OCI-LY7 (cell line): ENCODE measurements around the gene TTC16. TPM values are rescaled to one million over a fixed set of nuclear protein-coding genes. Genes with fewer than 3 reads are reported as not detected.

Experiments
- BruUV-seq: library from RNA; stranded (reverse); fragments of 400-500 nt; replicated peaks from 2 replicates; lab custom pipeline; 2021; lab: Mats Ljungman, UMichigan
- CTCF ChIA-PET: fragments of 300-600 bp; sonication (Branson Sonifier 250); formaldehyde crosslinking; loops from one replicate; lab custom pipeline; 2022; ENCODE audit warnings: antibody characterized with exemption; ENCODE audit not compliant: unreplicated experiment; lab: Charles Lee
- POLR2A ChIA-PET: fragments of 300-600 bp; sonication (Branson Sonifier 250); formaldehyde crosslinking; loops from one replicate; lab custom pipeline; 2022; ENCODE audit warnings: antibody characterized with exemption; lab: Charles Lee
- DNase-seq: peaks from one replicate; pipeline ENCODE4 v3.0.0-alpha.2; 2015; ENCODE audit warnings: low spot score
- H2AFZ ChIP-seq: fragments of 200-600 bp; sonication (generic), shearing (Covaris generic); 2 replicates; pipeline ENCODE4 v1.6.1; 2014; ENCODE audit warnings: mild to moderate bottlenecking, antibody characterized with exemption, low read length, moderate library complexity
- H3K27ac ChIP-seq: fragments of 200-600 bp; sonication (generic); 2 replicates; pipeline ENCODE4 v1.5.1; 2014; ENCODE audit warnings: mixed run types, low read depth, mild to moderate bottlenecking, moderate library complexity, low read length, inconsistent platforms; ENCODE audit not compliant: poor library complexity, severe bottlenecking
- H3K36me3 ChIP-seq: fragments of 200-600 bp; sonication (generic); 2 replicates; pipeline ENCODE4 v1.6.1; 2014; ENCODE audit warnings: mild to moderate bottlenecking, antibody characterized with exemption, low read length, moderate library complexity, mixed read lengths; ENCODE audit not compliant: insufficient read depth
- H3K4me1 ChIP-seq: fragments of 200-600 bp; sonication (generic); 2 replicates; pipeline ENCODE4 v1.5.1; 2014; ENCODE audit warnings: mild to moderate bottlenecking, low read length; ENCODE audit not compliant: insufficient read depth, poor library complexity, severe bottlenecking
- H3K4me2 ChIP-seq: fragments of 200-600 bp; sonication (generic); 2 replicates; pipeline ENCODE4 v1.6.1; 2014; ENCODE audit warnings: mild to moderate bottlenecking, low read length
- H3K4me3 ChIP-seq: fragments of 200-600 bp; sonication (generic); 2 replicates; pipeline ENCODE4 v1.5.1; 2014; ENCODE audit warnings: mild to moderate bottlenecking, low read depth, low read length; ENCODE audit not compliant: poor library complexity, severe bottlenecking
- H3K79me2 ChIP-seq: fragments of 200-600 bp; sonication (generic); 2 replicates; pipeline ENCODE4 v1.6.1; 2016; ENCODE audit warnings: low read depth, mild to moderate bottlenecking, low read length, moderate library complexity, mixed read lengths; ENCODE audit not compliant: insufficient read depth
- H3K9me2 ChIP-seq: fragments of 200-600 bp; sonication (generic); 2 replicates; pipeline ENCODE4 v1.6.1; 2016; ENCODE audit warnings: mild to moderate bottlenecking, low read length, mixed read lengths; ENCODE audit not compliant: insufficient read depth
- H3K9me3 ChIP-seq: fragments of 200-600 bp; sonication (generic); 2 replicates; pipeline ENCODE4 v1.6.1; 2014; ENCODE audit warnings: mild to moderate bottlenecking, mixed run types, low read length, mixed read lengths
- H4K20me1 ChIP-seq: fragments of 200-600 bp; sonication (generic); 2 replicates; pipeline ENCODE4 v1.6.1; 2014; ENCODE audit warnings: mild to moderate bottlenecking, antibody characterized with exemption, low read length, moderate library complexity, mixed read lengths; ENCODE audit not compliant: insufficient read depth
- CTCF ChIP-seq: fragments of 200-600 bp; sonication (generic); conservative IDR thresholded peaks from 2 replicates; pipeline ENCODE4 v1.5.1; 2014; ENCODE audit warnings: mild to moderate bottlenecking, antibody characterized with exemption, low read length, moderate library complexity, mixed read lengths
- EZH2phosphoT487 ChIP-seq: fragments of 200-600 bp; sonication (generic); IDR thresholded peaks from 2 replicates; pipeline ENCODE4 v1.6.1; 2018; ENCODE audit warnings: low read depth, borderline replicate concordance, mild to moderate bottlenecking, mixed run types, antibody characterized with exemption, low read length, moderate library complexity, mixed read lengths
- intact Hi-C: fragments of 100-400 bp; cut with micrococcal nuclease; formaldehyde crosslinking; loops from one replicate; pipeline ENCODE4 v1.10.0; 2022; ENCODE audit not compliant: unreplicated experiment
- total RNA-seq, 2 experiments: library from RNA; depleted of rRNA in 1 of 2; stranded (reverse); fragments of >200 nt in 1 of 2; shearing (Covaris generic) in 1 of 2; gene quantifications; 2 replicates each; pipeline ENCODE4 v1.2.3, GENCODE V29; 2014 to 2022

TTC16 gene
- total RNA-seq, 2 experiments from 2014 or later: not detected

GRCh38 chr9:127770905-127771569, 55.2 kb downstream of the TTC16 start:
- peak; percentile 97 for DNase-seq
- peak overlapping the region; percentile 30 for H3K27ac ChIP-seq
- no peaks in the 10 kb centered on the region for H3K9me2 ChIP-seq
- H3K4me3 ChIP-seq: peak overlapping the region; percentile 69
- no peaks in the 10 kb centered on the region for H3K9me3 ChIP-seq
- TF ChIP-seq CTCF (no peak), EZH2phosphoT487 (no peak)
- ChIA-PET CTCF (interaction anchor here (1.0 to 1.8 kb wide), 2 partner anchors 13 to 54 kb away, joined by 4 to 8 read pairs; no protein-coding TSS in a partner anchor), POLR2A (interaction anchor here (0.7 to 1.2 kb wide), 7 partner anchors 8 to 34 kb away, joined by 3 to 5 read pairs (median 3); no protein-coding TSS in a partner anchor)
- H3K4me2 ChIP-seq: peak overlapping the region; percentile 98
- H3K36me3 ChIP-seq: peaks cover 63% of the 10 kb centered on the region
- intact Hi-C loops: no loop called here
- H4K20me1 ChIP-seq: 0 out of 2 replicates have a peak, but pooled peaks cover 6% of the 10 kb centered on the region
- no TSS peak for BruUV-seq
- peaks cover 73% of the 10 kb centered on the region for H3K4me1 ChIP-seq
- peaks cover 32% of the 10 kb centered on the region for H3K79me2 ChIP-seq
- H2AFZ ChIP-seq: no peak overlapping the region

- Histone ChIP-seq H3K4me1 (peaks cover 74% of the 10 kb centered on the region), H2AFZ (no peak overlapping the region), H3K36me3 (peaks cover 59% of the 10 kb centered on the region), H3K9me2 (no peaks in the 10 kb centered on the region), H3K9me3 (no peaks in the 10 kb centered on the region), H3K79me2 (peaks cover 34% of the 10 kb centered on the region), H3K27ac (peak overlapping the region; percentile 59), H3K4me3 (peak overlapping the region; percentile 69), H4K20me1 (0 out of 2 replicates have a peak, but pooled peaks cover 6% of the 10 kb centered on the region), H3K4me2 (peak overlapping the region; percentile 98)
- intact Hi-C loops: no loop called here
- no peak for DNase-seq
- POLR2A ChIA-PET: interaction anchor here (0.8 to 1.2 kb wide), 6 partner anchors 8 to 31 kb away, joined by 3 to 5 read pairs (median 3); no protein-coding TSS in a partner anchor
- CTCF ChIA-PET: interaction anchor here (1.0 to 1.8 kb wide), 2 partner anchors 13 to 53 kb away, joined by 4 to 8 read pairs; no protein-coding TSS in a partner anchor
- TF ChIP-seq EZH2phosphoT487: no peak
- TF ChIP-seq CTCF: no peak
- BruUV-seq: no TSS peak
Measured at GRCh38 chr9:127771570-127772189, 55.8 kb downstream of the TTC16 start.
